Astrocyte of the cerebellum (primary cell): ENCODE data around the gene DCLK3.

ENCODE experiments used
- DNase-seq: peaks from one replicate; pipeline ENCODE4 v3.0.0-alpha.2; 2011; ENCODE audit warnings: low read depth
- H3K4me3 ChIP-seq: 2 replicates; pipeline ENCODE4 v1.5.1; 2011; ENCODE audit warnings: mild to moderate bottlenecking, low read depth, low read length, moderate library complexity
- in situ Hi-C: cut with HindIII; loops from 2 replicates; pipeline ENCODE4 v1.10.0; 2017; ENCODE audit warnings: low sequenced_read_pairs
- TF ChIP-seq, protein P1 (sequence below): IDR thresholded peaks from 2 replicates; pipeline ENCODE4 v1.5.1; 2012; ENCODE audit warnings: low read length, low read depth, moderate library complexity, mild to moderate bottlenecking; ENCODE audit errors: missing control alignments

The DCLK3 gene, protein sequence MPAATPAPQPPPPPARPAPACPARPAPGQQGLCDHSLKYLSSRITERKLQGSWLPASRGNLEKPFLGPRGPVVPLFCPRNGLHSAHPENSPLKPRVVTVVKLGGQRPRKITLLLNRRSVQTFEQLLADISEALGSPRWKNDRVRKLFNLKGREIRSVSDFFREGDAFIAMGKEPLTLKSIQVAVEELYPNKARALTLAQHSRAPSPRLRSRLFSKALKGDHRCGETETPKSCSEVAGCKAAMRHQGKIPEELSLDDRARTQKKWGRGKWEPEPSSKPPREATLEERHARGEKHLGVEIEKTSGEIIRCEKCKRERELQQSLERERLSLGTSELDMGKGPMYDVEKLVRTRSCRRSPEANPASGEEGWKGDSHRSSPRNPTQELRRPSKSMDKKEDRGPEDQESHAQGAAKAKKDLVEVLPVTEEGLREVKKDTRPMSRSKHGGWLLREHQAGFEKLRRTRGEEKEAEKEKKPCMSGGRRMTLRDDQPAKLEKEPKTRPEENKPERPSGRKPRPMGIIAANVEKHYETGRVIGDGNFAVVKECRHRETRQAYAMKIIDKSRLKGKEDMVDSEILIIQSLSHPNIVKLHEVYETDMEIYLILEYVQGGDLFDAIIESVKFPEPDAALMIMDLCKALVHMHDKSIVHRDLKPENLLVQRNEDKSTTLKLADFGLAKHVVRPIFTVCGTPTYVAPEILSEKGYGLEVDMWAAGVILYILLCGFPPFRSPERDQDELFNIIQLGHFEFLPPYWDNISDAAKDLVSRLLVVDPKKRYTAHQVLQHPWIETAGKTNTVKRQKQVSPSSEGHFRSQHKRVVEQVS

DNA sequence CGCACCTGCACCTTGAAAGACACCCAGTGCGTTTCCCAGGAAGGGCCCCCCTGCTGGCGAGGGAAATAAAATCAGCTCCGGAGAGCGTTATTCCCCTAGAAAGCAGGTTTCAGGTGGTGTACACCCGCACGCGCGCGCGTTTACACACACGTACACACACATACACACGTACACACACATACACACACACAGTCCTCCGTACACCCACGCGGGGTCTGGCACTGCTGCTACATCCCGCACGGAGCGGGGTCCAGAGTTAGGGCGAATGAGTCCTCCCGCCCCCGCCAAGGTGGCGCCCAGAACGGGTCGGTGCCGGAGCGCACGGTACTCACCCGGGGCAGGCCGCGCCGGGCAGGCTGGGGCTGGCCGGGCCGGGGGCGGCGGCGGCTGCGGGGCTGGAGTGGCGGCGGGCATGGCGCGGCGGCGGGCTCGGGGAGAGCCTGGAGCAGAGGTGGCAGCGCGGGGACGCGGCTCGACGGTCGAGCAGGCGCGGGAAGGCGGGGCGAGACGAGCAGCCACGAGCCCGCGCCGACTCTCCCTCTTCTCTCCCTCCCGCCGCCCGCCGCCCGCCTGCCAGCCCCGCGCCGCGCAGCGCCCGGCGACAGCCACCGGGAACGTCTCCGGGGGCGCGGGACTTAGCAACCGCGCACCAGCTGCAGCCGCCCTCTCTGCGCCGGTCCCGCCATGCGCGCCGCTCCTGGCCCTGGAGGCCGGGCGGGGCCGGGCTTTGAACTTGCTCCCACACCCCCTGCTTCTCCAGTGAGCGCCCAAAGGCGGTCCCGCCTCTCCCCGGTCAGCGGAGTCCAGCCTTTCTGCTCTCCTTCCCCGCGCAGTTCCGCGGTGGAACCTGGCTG lies at the start of gene DCLK3:
TSS of gene DCLK3 (minus strand) at position 704 of the 854 bp plus-strand sequence. CDS start at position 414, 290 bp downstream.
- no peak for DNase-seq
- TF ChIP-seq, protein P1, sequence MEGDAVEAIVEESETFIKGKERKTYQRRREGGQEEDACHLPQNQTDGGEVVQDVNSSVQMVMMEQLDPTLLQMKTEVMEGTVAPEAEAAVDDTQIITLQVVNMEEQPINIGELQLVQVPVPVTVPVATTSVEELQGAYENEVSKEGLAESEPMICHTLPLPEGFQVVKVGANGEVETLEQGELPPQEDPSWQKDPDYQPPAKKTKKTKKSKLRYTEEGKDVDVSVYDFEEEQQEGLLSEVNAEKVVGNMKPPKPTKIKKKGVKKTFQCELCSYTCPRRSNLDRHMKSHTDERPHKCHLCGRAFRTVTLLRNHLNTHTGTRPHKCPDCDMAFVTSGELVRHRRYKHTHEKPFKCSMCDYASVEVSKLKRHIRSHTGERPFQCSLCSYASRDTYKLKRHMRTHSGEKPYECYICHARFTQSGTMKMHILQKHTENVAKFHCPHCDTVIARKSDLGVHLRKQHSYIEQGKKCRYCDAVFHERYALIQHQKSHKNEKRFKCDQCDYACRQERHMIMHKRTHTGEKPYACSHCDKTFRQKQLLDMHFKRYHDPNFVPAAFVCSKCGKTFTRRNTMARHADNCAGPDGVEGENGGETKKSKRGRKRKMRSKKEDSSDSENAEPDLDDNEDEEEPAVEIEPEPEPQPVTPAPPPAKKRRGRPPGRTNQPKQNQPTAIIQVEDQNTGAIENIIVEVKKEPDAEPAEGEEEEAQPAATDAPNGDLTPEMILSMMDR: no peak
- H3K4me3 ChIP-seq: no peak within 1 kb of the TSS
- in situ Hi-C loops: no loop called here

DNA sequence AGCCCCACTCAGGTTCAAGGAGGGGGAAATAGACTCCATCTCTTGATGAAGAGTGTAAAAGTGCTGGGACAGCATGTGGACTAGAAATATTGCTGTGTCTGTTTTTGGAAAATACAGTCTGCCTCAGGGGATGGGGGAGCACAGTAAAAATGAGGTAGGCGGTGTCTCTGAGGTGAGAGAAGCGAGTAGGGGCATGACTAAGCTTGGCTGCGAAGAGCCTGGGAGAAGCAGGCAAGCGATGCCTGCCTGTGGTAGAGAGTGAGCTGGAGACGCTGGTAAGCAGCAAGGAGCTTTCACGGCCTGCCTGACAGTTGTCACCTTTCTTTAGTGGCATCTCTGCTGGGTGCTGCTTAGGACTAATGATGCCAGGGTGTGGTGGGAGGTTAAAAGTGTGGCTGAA lies 49.0 kb upstream of the DCLK3 start:
- H3K4me3 ChIP-seq: no peak overlapping the region
- DNase-seq: no peak
- TF ChIP-seq, protein P1: no peak
- in situ Hi-C loops: no loop called here

DNA sequence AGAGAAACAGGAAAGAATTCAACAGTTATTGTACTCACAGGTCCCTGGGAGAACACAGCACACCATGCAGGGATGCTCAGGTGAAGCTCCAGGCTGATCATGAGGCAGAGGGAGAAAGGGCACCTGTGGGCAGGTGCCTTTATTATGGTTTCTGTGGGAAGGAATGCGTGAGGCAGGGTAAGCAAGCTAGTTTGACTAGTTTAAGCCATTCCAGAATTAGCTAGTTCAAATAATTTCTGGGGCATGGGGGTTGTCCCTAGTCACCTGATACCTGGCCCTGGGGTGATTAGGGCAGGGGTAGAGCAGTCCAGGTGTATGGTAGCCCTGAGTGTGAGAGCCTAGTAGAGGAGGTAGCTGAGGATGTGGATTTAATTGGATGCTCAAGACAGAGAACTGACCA lies 47.9 kb upstream of the DCLK3 start:
- in situ Hi-C loops: no loop called here
- no peak overlapping the region for H3K4me3 ChIP-seq
- TF ChIP-seq, protein P1: no peak
- DNase-seq: no peak

DNA sequence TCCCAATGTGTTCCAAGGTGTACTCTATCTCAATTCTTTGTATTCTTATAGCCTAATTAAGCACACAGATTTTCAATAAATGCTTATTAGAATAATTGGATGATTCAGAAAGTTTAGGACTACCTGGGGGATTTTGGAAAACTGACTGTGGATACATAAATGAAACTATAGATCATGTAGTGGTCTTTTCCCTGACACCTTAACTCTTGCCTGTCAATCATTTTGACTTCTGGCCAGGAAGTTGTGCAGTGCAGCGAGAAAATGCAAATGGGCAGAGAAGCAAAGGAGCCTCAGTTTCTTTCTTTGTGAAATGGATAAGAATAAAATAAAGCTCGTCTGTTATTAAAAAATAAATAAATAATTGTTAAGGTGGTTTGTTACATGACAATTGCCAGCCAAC lies 47.4 kb upstream of the DCLK3 start:
- no peak overlapping the region for H3K4me3 ChIP-seq
- no peak for DNase-seq
- in situ Hi-C loops: no loop called here
- TF ChIP-seq, protein P1: no peak

DNA sequence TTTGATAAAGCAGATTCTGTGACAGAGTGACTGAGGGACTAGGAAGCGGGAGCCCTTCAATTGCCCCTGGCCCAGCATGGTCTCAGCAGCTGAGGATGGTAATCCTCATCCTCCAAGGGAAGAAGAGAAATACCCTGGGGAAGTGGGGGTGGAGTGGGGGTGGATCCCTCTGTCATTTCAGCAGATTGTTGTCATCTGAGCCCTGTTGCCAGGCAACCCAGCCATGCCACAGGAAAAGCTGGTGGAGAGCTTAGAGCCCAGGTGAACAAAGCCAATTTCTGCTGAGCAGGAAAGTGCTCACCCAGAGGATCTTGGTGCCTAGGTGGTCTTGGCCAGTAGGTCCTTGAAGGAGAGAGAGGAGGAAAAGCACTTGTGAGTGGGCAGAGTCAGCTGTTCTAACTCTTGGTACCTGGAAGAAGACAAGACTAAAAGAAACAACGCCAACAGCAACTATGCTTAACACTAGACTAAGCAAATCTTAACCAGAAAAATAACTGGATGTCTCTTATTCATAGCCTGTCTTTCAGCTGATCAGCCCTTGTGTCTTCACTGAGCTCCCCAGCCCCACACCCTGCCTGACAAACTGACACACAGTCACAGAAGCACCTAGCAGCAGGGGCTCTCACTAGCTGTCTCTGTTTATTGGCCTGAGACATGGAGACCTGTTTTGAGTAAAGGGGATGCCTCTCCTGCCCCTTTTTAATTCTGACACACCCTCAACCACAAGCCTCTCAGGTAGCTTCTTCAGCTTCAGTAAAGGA lies 40.1 kb upstream of the DCLK3 start:
- H3K4me3 ChIP-seq: no peak overlapping the region
- DNase-seq: no peak
- TF ChIP-seq, protein P1: no peak
- in situ Hi-C loops: no loop called here
